Neural crest cell (in vitro differentiated cells): ENCODE results near the gene CHERP. TPM values are rescaled to one million over a fixed set of nuclear protein-coding genes. Genes with fewer than 3 reads are reported as not detected.
"Not testable (repeated sequence)": the region's sequence is repeated elsewhere in the genome, so short reads cannot be mapped to it uniquely, and the experiment has no call there.

Source experiments
- DNase-seq: peaks from one replicate; pipeline ENCODE4 v3.0.0; 2021; ENCODE audit warnings: low read depth, mixed read lengths, low spot score
- H3K27ac Mint-ChIP-seq: one replicate; pipeline ENCODE4 v1.8.0; 2021; ENCODE audit warnings: mild to moderate bottlenecking, mixed read lengths; ENCODE audit not compliant: unreplicated experiment
- H3K27me3 Mint-ChIP-seq: 2 replicates; pipeline ENCODE4 v1.8.0; 2021; ENCODE audit warnings: low read depth, mild to moderate bottlenecking, mixed read lengths
- H3K36me3 Mint-ChIP-seq: 2 replicates; pipeline ENCODE4 v1.8.0; 2021; ENCODE audit warnings: low read depth, mild to moderate bottlenecking, mixed read lengths
- H3K4me1 Mint-ChIP-seq: 2 replicates; pipeline ENCODE4 v1.8.0; 2021; ENCODE audit warnings: mixed read lengths
- H3K4me3 Mint-ChIP-seq: one replicate; pipeline ENCODE4 v1.8.0; 2021; ENCODE audit warnings: mild to moderate bottlenecking, mixed read lengths
- H3K9me3 Mint-ChIP-seq: 2 replicates; pipeline ENCODE4 v1.8.0; 2021; ENCODE audit warnings: mixed read lengths
- CTCF ChIP-seq: fragments of 200-600 bp; sonication (generic); conservative IDR thresholded peaks from 2 replicates; pipeline ENCODE4 v1.5.0; 2021; ENCODE audit warnings: antibody characterized with exemption, mild to moderate bottlenecking
- total RNA-seq: library from RNA; stranded (reverse); gene quantifications from 2 replicates; pipeline ENCODE4 v1.2.1, GENCODE V29; 2021

Gene CHERP
- total RNA-seq, 1 donor from 2014 or later, result 95.7 TPM

- H3K4me3 Mint-ChIP-seq, result no peak overlapping the region
- H3K9me3 Mint-ChIP-seq, result no peaks in the 10 kb centered on the region
- DNase-seq, result no peak
- no peak overlapping the region for H3K27ac Mint-ChIP-seq
- no peaks in the 10 kb centered on the region for H3K4me1 Mint-ChIP-seq
- no peak for TF ChIP-seq CTCF
- peaks cover 14% of the 10 kb centered on the region for H3K36me3 Mint-ChIP-seq
- H3K27me3 Mint-ChIP-seq, result no peaks in the 10 kb centered on the region
Observed at GRCh38 chr19:16561382-16561781, 19.1 kb upstream of the CHERP start.

- H3K36me3 Mint-ChIP-seq, result peaks cover 10% of the 10 kb centered on the region
- H3K4me3 Mint-ChIP-seq, result no peak overlapping the region
- TF ChIP-seq CTCF, result no peak
- no peaks in the 10 kb centered on the region for H3K4me1 Mint-ChIP-seq
- no peak for DNase-seq
- H3K27me3 Mint-ChIP-seq, result no peaks in the 10 kb centered on the region
- no peak overlapping the region for H3K27ac Mint-ChIP-seq
- H3K9me3 Mint-ChIP-seq, result no peaks in the 10 kb centered on the region
Observed at GRCh38 chr19:16559780-16560276, 17.6 kb upstream of the CHERP start.

DNA sequence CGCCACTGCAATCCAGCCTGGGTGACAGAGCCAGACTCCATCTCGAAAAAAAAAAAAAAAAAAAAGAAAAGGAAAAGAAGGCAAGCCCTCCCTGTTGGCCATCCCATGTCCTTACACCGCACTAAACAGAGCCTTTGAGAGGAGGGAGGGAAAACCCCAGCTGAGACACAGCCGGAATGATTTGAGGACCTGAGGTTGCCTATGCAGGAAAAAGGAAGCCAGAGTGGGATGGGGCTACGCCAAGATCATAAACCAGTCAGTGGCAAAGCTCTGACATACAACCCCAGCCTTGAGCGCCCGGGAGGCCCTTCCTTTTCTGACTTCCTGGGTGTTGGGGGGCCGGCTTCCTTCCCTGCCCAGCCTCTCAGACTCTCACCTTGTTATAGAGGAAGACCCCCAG, 12.5 kb upstream of the CHERP start:
- Mint-ChIP-seq H3K9me3 (no peaks in the 10 kb centered on the region), H3K4me1 (no peaks in the 10 kb centered on the region), H3K36me3 (peaks cover 6% of the 10 kb centered on the region), H3K4me3 (no peak overlapping the region), H3K27ac (no peak overlapping the region), H3K27me3 (no peaks in the 10 kb centered on the region)
- no peak for TF ChIP-seq CTCF
- no peak for DNase-seq

- H3K27me3 Mint-ChIP-seq, H3K4me1 Mint-ChIP-seq, H3K27ac Mint-ChIP-seq, H3K9me3 Mint-ChIP-seq, H3K36me3 Mint-ChIP-seq, DNase-seq, H3K4me3 Mint-ChIP-seq: not testable (repeated sequence)
Observed at GRCh38 chr19:16551902-16552301, 9.7 kb upstream of the CHERP start.

DNA sequence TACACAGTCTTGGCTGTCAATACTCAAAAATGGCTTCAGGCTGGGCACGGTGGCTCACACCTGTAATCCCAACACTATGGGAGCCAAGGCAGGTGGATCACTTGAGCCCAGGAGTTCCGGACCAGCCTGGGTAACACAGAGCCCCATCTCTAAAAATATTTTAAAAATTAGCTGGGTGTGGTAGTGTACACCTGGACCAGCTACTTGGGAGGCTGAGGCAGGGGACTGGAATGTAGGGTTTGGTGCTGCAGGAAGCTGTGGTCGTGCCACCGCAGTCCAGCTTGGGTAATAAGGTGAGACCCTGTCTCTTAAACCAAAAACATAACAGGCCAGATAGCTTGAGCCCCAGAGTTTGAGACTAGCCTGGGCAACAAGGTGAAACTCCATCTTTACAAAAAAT, 6.7 kb upstream of the CHERP start:
- Mint-ChIP-seq H3K27me3 (no peaks in the 10 kb centered on the region), H3K4me1 (peaks cover 7% of the 10 kb centered on the region), H3K4me3 (no peak overlapping the region), H3K27ac (no peak overlapping the region), H3K9me3 (no peaks in the 10 kb centered on the region), H3K36me3 (peaks cover 4% of the 10 kb centered on the region)
- no peak for DNase-seq
- no peak for TF ChIP-seq CTCF

- no peak for DNase-seq
- Mint-ChIP-seq H3K27me3 (no peaks in the 10 kb centered on the region), H3K4me3 (peak overlapping the region; percentile 87), H3K27ac (peak overlapping the region; percentile 29), H3K4me1 (peaks cover 28% of the 10 kb centered on the region), H3K9me3 (no peaks in the 10 kb centered on the region), H3K36me3 (peaks cover 6% of the 10 kb centered on the region)
- no peak for TF ChIP-seq CTCF
Observed at GRCh38 chr19:16544473-16545231, 2.4 kb upstream of the CHERP start.

DNA sequence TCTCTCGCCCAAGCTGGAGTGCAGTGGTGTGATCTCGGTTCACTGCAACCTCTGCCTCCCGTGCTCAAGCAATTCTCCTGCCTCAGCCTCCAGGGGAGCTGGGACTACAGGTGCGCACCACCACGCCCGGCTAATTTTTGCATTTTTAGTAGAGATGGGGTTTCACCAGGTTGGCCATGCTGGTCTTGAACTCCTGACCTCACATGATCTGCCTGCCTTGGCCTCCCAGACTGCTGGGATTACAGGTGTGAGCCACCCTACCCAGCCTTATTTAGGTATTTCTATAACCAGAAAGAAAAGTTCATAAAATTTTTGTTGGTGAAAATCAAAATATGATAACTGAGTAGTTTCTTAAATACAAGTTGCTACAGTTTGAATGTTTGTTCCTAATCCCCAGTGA, 1.5 kb upstream of the CHERP start:
- peaks cover 31% of the 10 kb centered on the region for H3K4me1 Mint-ChIP-seq
- not testable (repeated sequence) for H3K27ac Mint-ChIP-seq, DNase-seq, H3K36me3 Mint-ChIP-seq, H3K27me3 Mint-ChIP-seq, H3K9me3 Mint-ChIP-seq
- peak overlapping the region; percentile 93 for H3K4me3 Mint-ChIP-seq
